ENCODE data around the gene AMBRA1.
"Not testable (repeated sequence)": the region's sequence is repeated elsewhere in the genome, so short reads cannot be mapped to it uniquely, and the experiment has no call there.

The AMBRA1 gene

DNA sequence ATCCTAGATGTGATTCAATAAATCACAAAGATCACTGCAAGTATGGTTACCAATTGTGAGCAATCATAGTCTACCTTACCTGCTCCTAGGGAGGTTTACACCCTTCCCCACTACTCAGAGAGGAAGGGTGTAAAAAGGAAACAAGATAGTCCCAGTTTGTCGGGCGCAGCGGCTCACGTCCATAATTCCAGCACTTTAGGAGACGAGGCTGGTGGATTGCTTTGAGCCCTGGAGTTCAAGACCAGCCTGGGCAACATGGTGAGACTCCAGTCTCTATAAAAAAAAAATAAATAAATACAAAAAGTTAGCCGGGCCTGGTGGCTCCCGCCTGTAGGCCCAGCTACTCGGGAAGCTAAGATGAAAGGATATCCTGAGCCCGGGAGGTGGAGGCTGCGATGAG is 962 bp upstream of the AMBRA1 start:
- DNase-seq (ENCODE audit: insufficient read length, low spot score) (no peak), FAIRE-seq (no peak)
- TF ChIP-seq CTCF (IDR thresholded peaks at IDR 0.05; ENCODE audit: insufficient read depth, missing control alignments), result no peak

DNA sequence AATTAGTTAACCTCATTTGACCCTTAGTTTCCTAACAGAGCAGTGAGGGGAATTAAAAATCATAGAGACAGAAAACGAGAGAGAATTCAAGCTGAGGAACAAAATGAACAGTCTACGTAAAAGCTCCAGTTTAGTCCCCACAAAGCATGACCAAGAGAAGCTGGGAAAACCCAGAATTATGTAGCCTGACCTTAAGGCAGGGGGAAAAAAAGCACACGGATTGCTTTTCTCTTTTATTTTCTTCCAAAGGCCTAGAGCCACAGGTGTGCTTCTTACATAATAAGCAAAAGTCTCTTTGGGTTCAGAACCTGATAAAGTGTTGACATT is 514 bp upstream of the AMBRA1 start:
- no peak for FAIRE-seq
- TF ChIP-seq CTCF (IDR thresholded peaks at IDR 0.05; ENCODE audit: insufficient read depth, missing control alignments), result no peak
- no peak for DNase-seq (ENCODE audit: insufficient read length, low spot score)

GRCh38 chr11:46590740-46591605 is 2.9 kb downstream of the AMBRA1 start:
- DNase-seq (ENCODE audit: insufficient read length, low spot score) (no peak), FAIRE-seq (no peak)
- no peak for TF ChIP-seq CTCF (IDR thresholded peaks at IDR 0.05; ENCODE audit: insufficient read depth, missing control alignments)

DNA sequence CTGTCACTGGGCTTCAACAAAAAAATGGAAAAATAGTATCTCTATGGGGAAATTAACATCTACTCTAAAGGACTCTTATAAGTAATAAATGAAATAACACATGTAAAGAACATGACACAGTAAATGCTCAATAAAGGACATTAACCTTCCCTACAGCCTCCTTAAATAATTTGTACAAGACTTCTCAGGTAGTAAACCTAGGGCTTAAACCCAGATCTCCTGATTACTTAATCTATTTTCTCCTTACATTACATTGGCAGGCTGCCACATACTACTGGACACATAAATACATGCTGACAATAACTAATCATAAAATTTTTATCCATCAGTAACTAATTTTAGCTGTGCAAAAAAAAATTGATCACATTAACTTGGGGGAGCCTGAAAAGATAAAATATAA is 4.9 kb downstream of the AMBRA1 start:
- FAIRE-seq (no peak), DNase-seq (ENCODE audit: insufficient read length, low spot score) (no peak)
- TF ChIP-seq CTCF (IDR thresholded peaks at IDR 0.05; ENCODE audit: insufficient read depth, missing control alignments), result no peak

DNA sequence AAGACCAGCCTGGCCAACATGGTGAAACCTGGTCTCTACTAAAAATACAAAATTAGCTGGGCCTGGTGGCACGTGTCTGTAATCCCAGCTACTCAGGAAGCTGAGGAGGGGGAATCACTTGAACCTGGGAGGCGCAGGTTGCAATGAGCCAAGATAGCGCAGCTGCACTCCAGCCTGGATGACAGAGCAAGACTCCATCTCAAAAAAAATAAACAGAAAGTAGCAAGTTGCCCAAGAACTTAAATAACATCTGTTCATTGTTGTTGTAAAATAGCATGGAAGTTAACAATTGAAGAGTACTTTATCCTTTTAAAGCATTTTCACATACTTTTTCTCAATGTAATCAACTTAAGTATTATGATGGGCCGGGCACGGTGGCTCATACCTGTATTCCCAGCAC is 5.7 kb downstream of the AMBRA1 start:
- FAIRE-seq (no peak), DNase-seq (ENCODE audit: insufficient read length, low spot score) (no peak)
- no peak for TF ChIP-seq CTCF (IDR thresholded peaks at IDR 0.05; ENCODE audit: insufficient read depth, missing control alignments)

DNA sequence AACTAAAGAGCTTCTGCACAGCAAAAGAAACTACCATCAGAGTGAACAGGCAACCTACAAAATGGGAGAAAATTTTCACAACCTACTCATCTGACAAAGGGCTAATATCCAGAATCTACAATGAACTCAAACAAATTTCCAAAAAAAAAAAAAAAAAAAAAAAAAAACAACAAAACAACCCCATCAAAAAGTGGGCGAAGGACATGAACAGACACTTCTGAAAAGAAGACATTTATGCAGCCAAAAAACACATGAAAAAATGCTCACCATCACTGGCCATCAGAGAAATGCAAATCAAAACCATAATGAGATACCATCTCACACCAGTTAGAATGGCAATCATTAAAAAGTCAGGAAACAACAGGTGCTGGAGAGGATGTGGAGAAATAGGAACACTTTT is 10.3 kb downstream of the AMBRA1 start:
- FAIRE-seq, result not testable (repeated sequence)

GRCh38 chr11:46582588-46582987 is 11.2 kb downstream of the AMBRA1 start:
- FAIRE-seq (no peak), DNase-seq (ENCODE audit: insufficient read length, low spot score) (no peak)
- TF ChIP-seq CTCF (IDR thresholded peaks at IDR 0.05; ENCODE audit: insufficient read depth, missing control alignments), result no peak

More for the DNA sequence above, 10.3 kb downstream of the AMBRA1 start:
- not testable (repeated sequence) for DNase-seq (ENCODE audit: insufficient read length, low spot score)
